Neural progenitor cell (in vitro differentiated cells): ENCODE measurements around the gene KRI1.

Experiments
- CTCF ChIP-seq: fragments of 200-600 bp; sonication (generic); IDR thresholded peaks from 2 replicates; pipeline ENCODE4 v1.5.1; 2017; ENCODE audit warnings: antibody characterized with exemption, mild to moderate bottlenecking
- EZH2 ChIP-seq: fragments of 200-600 bp; sonication (generic); IDR thresholded peaks from 2 replicates; pipeline ENCODE4 v1.6.1; 2017; ENCODE audit warnings: antibody characterized with exemption, mild to moderate bottlenecking, moderate library complexity
- EZH2phosphoT487 ChIP-seq: fragments of 200-600 bp; sonication (generic); IDR thresholded peaks from 2 replicates; pipeline ENCODE4 v1.6.1; 2017; ENCODE audit warnings: antibody characterized with exemption

- TF ChIP-seq CTCF: no peak
- TF ChIP-seq EZH2phosphoT487: no peak
- TF ChIP-seq EZH2: no peak
These were observed 22.0 kb upstream of the KRI1 start for GRCh38 chr19:10587839-10588150.
